HG03159 (cell line): ENCODE measurements around the gene TRPM4.
"Not testable (repeated sequence)": the region's sequence is repeated elsewhere in the genome, so short reads cannot be mapped to it uniquely, and the experiment has no call there.

ENCODE experiments used
- ATAC-seq: cut with Tn5 transposase; IDR thresholded peaks from one replicate; pipeline ENCODE4 v1.9.1; 2021; ENCODE audit warnings: mild to moderate bottlenecking, moderate library complexity; ENCODE audit not compliant: unreplicated experiment

Gene TRPM4

GRCh38 chr19:49223472-49223871 lies 65.9 kb downstream of the TRPM4 start:
- no peak for ATAC-seq

DNA sequence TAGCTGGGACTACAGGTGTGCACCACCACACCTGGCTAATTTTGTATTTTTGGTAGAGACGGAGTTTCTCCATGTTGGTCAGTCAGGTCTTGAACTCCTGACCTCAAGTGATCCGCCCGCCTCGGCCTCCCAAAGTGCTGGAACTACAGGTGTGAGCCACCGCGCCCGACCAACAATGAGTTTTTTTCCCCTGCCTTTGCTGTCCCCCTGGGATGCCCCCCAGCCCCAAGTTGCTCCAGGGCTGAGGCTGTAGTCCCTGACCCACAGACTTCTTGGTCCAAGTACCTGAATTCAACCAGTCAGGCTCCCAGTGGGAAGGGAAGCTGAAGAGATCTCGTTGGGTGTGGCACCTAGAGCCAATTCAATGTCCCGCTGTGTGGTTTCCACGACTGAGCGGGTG lies 66.8 kb downstream of the TRPM4 start:
- not testable (repeated sequence) for ATAC-seq

DNA sequence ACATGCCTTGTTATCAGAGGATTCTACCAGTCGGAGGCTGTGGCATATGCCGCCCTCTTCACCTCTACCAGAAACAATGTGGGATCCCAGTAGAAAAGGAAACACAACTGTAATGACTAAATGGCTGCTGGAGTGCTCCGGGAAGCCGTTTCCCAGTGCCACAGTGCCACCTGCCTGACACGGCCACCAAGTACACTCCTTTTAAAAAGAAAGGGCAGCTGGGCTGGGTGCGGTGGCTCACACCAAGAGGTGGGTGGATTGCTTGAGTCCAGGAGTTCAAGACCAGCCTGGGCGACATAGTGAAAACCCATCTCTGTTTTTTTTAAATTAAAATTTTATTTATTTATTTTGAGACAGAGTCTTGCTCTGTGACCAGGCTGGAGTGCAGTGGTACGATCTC lies 67.3 kb downstream of the TRPM4 start:
- no peak for ATAC-seq

GRCh38 chr19:49229416-49229815 lies 71.8 kb downstream of the TRPM4 start:
- ATAC-seq, result no peak

- ATAC-seq, result no peak
These were observed 73.8 kb downstream of the TRPM4 start for GRCh38 chr19:49231389-49231788.

DNA sequence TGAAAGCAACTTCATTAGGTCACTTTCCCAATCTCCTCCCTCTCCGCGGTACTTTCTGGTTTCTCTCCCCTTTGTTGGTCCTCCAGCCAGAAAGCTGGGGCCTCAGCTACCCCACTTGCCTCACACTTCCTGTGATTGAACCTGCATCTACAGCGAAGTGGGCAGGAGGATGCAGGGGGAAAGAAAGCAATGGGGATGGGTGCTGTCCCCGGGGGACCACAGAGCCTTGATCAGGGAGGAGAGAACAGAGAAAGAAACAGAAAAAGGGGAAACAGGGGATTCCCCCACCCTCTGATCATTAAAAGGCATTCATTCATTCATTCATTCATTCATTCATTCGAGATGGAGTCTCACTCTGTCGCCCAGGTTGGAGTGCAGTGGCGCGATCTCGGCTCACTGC lies 74.2 kb downstream of the TRPM4 start:
- no peak for ATAC-seq

GRCh38 chr19:49233163-49233562 lies 75.6 kb downstream of the TRPM4 start:
- no peak for ATAC-seq

- ATAC-seq, result no peak
These were observed 84.2 kb downstream of the TRPM4 start for GRCh38 chr19:49241769-49242168.

DNA sequence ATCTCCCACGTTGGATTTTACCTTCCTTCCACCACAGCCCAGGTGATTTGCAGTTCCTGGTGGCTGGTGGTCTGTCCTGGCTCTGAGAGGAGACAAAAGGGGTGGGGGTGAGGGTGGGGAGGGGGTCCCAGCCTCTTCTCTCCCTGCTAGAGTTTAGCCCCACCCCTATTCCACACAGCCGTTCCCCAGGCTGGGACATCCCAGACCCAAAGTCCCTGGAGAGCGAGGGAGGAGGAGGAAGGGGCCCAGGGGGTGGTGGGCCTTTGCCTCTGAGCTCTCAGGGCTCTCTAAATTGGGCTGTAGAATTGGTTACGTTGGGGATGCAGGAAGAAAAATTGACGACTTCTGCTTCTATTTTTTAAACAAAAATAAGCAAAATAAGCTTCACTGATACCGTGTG lies 85.5 kb downstream of the TRPM4 start:
- ATAC-seq, result no peak

DNA sequence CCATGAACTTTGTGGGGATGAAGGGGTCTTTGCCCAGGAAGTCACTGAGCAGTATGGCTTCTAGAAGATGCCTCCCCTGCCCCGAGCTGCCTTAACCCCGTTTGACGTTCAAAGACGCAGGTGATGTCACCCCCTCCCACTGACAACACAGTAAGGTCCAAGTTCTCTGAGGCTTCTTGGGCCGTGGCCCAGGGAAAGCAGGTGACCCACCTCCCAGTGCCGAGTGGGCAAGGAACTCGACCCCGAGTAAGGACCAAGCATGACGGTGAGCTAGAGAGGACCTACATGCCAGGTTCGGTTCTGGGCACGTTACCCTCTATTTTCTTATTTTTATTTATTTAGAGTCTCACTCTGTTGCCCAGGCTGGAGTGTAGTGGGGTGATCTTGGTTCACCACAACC lies 86.1 kb downstream of the TRPM4 start:
- ATAC-seq, result no peak

- ATAC-seq, result no peak
These were observed 86.7 kb downstream of the TRPM4 start for GRCh38 chr19:49244256-49244655.

- no peak for ATAC-seq
These were observed 90.1 kb downstream of the TRPM4 start for GRCh38 chr19:49247676-49248075.

DNA sequence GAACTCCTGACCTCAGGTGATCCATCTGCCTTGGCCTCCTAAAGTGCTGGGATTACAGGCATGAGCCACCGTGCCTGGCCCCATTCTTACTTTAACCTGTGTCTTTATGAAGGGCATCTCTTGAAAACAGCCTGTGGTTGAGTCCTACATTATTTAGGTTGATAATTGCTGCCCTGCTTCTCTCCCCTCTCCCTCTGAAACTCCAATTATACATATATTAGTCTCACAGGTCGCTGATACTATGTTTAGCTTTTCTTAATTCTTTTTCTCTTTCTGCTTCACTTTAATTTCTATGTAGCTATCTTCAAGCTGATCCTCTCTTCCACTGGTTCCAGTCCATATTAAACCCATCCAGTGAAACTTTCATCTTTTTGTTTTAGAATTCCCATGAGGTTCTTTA lies 92.3 kb downstream of the TRPM4 start:
- no peak for ATAC-seq

DNA sequence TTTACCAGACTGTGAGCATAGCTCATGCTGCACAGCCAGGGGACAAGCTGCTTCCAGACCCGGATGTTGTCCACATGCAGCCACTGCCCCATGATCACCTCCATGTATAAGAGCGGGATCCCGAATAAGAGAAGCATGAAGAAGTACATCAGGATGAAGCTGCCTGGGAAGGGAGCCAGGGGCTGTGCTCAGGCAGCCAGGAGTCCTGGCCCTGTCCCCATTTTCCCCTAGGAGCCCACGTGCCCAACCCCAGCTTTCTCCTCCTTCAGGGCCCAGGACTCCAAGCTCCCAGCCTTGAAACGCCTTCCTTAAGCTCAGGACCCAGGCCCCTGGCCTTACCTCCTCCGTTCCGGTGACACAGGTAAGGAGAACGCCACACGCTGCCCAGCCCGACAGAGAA lies 98.1 kb downstream of the TRPM4 start:
- ATAC-seq, result no peak

GRCh38 chr19:49256691-49257090 lies 99.1 kb downstream of the TRPM4 start:
- no peak for ATAC-seq
